Measurements from ENCODE around the gene PLEKHG4.

PLEKHG4 gene

DNA sequence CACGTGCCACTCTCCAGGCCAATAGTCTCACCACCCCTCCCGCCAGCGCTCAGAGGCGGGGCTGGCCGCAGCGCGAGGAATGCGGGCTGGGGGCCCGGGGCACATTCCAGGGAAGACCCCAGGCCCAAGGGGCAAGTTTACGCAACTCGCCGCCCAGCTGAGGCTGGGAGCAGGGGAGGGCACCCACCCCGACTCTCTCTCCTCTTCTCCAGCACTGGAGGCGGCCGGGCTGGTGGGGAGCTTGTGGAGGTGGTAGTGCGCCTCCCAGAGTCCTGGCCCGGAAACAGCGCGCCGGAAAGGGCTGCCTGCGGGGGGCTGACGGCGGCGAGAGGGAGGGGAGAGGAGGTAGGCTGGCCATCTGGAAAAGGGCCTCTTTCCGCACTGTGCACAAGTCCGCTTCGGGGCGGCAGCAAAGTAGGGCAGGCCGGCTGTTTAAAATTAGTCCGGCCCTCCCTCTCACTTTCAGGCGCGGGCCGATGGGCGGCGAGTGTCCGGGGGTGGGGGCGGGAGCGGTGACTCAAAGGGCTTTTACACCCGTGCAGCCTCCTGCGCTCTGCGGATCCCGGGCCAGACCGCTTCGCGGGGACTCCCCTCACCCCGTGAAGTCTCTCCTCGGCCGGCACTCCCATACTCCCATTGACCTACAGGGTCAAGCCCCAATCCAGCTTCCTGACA lies 33.1 kb upstream of the PLEKHG4 start:
- DNase-seq: peak; percentile 89

DNA sequence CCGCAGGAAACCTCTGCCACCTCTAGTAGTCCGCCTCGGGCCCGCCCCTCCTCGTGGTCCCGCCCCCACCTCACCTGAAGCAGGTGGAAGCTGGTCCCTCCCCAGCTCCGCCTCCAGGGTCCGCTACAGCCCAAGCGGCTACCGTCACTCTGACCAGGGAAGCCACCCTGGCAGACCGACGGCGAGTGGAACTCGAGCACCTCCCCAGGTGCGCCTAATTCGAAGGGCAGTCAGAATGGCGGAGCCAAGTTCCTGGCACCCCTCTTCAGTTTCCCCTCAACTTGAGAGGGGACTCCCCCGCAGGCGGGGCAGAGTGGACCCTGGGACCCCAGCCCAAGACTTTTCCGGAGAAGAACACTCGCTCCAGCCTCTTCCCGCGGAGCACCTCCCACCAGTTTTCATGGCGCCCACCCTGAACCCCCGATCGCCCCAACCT lies 32.6 kb upstream of the PLEKHG4 start:
- peak; percentile 48 for DNase-seq

DNA sequence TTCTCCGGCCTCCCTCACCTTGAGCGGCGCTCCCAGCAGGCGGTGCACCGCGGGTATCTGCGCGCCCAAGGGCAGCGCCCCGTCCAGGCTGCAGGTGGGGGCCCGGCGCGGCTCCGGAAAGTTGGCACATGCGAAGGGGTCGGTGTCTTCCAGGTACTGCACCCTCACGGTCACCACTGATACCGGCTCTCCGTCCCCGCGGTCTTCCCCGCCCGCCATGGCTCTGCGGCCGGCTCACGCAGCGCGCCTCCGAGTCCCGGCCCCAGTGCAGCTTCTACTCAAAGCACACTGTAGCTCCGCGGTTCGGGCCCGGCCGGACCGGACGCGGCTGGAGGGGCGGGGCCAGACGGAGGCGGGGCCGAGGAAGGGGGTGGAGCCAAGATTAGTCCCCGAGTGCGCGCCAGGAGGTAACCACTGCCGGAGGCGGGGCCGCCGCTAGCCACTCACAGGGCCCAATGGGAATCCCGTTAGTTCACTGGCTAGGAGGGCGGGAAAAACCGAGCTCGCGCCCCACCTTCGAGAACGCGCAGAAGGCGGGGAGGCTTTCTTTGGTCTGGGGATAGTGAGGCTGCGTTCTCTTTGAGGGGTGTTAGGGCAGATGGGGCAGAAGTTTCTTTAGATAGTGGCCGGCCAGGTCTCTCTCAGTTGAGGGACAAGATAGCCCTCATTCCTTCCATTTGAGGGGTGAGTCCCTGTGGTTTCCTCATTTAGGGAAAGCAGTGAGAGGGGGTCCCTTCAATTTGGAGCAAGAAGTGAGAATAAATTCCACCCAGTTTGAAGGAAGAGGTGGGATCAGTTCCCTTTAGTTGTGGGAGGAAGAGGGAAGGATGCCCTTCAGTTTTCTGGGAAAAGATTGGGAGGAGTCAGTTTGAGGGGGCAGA lies 31.9 kb upstream of the PLEKHG4 start, which contains the start of gene FHOD1:
TSS of gene FHOD1 (minus strand) at position 290 of the 881 bp plus-strand sequence. CDS start at position 219, 71 bp downstream.
- DNase-seq: peak; percentile 97

DNA sequence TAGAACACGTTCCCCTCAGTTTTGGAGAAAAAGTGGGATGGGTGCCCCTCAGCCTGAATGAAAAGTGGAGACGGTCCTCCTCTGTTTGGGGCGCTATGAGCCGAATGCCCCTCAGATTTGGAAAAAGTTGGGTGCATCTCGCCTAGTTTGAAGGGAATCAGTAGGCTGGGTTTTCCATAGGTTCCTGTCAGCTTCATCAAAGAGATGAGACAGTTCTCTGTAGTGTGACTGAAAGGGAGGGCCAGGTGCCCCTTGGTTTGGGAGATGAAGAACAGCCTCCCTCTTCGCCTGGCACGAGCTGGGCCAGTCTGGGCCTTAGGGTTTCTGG lies 31.3 kb upstream of the PLEKHG4 start:
- DNase-seq: peak; percentile 41

DNA sequence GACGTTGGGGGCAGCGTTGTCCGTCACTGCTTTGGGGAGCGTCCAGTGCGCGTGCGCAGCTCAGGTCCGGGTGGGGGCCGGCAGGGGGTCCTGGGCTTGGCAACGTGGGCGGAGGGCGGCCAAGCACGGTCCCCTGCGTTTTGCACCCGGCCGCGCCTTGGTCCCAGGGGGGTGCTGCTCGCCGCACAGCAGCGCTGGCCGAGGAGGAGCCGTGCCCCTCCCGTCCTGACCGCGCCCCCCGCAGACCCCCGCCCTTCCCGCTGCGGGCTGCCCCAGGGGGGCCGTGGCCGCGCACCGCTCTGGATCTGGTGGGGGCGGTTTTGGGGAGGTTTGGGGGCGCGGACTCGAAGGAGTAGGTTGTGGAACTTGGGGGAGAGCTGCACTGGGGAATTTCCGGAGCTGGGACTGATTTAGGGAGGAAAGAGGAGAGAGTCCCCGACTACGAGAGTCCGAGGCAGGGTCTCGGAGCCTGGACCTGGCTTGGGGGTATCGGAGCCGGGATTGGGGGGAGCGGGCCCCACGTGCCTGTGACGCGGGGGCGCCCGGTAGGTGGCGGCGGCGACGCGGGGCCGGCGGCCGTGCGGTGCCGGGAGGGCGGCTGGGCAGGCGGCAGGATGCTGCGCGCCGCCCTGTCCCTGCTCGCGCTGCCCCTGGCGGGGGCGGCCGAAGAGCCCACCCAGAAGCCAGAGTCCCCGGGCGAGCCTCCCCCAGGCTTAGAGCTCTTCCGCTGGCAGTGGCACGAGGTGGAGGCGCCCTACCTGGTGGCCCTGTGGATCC lies 30.7 kb upstream of the PLEKHG4 start, which contains the start of gene SLC9A5:
TSS of gene SLC9A5 (plus strand) at position 579 of the 777 bp plus-strand sequence. CDS start at position 615, 36 bp downstream.
- peak; percentile 52 for DNase-seq

DNA sequence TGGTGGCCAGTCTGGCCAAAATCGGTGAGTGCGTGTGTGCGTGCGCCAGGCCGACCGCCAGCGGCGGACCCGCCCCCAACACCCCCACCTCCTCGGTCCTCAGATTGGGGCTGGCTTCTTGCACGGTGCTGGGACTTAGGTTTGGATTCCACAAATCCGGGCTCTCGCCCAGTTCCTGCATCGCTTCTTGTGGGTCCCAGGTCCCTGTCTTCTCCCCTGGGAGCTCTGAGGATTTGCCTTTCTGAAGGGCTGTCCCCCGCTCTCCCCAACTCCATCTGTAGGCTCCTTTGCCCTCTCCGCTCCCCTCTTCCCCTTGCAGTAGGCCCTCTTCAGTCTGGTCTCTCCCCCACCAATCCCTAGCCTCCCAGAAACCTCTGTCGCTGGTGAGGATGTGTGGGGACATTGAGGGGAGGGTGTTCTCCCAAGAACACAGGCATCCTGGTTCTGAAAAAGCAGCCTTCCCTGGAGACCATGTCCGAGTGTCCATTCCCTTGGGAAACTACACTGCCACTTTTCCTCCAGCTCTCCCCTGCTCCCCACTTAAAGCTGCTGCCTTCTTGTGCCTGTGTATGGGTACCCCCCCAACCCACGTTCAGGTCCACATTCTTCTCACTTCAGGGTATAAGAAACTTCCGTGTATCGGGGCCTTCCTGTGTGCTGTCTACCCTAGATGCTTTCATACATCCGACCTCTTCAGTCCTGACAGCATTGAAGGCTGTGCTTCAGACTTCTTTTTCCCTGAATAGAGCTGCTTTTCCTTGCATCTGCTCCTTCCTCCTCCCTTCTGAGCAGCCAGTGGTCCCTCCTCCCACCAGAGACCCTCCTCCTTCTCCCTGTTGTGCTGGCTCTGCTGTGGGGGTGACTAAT lies 29.9 kb upstream of the PLEKHG4 start:
- no peak for DNase-seq

DNA sequence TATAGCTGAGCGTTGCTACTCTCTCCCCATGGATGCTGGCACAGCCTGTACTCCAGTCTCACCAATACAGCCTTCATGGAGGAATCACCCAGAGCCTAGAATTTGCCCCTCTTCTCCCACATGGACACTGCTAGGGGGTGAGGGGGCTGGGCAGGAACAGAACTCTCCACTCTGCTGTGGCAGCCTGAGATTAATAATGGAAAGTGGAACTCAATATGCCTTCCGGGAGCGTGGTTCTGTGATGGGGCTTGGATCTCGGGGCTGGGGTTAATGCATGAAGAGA lies 29.3 kb upstream of the PLEKHG4 start:
- DNase-seq: no peak

DNA sequence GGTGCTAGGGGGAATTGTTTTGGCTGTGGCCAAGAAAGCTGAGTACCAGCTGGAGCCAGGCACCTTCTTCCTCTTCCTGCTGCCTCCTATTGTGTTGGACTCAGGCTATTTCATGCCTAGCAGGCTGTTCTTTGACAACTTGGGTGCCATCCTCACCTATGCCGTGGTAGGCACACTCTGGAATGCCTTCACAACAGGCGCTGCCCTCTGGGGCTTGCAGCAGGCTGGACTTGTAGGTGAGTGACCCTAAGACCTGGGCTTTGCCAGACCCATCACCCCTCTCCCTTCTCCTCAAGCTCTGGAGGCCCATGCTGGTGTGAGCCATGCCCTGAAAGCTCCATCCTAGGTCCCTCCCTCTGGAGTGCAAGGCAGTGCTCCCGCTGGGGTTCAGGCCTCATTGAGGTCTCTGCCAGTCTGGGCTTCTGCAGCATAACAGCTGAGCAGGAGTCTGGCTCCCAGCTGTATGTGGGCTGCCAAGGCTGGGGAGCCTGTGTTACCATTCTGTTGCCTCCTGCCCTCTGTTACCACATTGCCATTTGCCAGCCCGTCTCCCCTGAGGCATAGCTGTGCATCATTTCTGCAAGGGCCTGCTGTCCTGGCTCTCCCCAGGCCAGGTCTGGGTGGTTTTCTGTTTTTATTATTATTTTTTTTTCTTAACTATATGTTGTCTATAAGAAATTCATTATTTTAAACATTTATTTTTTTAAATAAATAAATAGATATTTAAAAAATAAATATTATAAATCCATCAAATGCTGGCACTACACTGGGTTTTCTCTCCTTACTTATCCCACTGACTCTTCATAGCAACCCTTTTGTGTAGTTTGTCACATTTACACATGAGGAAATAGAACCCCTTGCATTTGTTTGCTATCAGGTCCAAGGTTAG lies 26.5 kb upstream of the PLEKHG4 start:
- no peak for DNase-seq

DNA sequence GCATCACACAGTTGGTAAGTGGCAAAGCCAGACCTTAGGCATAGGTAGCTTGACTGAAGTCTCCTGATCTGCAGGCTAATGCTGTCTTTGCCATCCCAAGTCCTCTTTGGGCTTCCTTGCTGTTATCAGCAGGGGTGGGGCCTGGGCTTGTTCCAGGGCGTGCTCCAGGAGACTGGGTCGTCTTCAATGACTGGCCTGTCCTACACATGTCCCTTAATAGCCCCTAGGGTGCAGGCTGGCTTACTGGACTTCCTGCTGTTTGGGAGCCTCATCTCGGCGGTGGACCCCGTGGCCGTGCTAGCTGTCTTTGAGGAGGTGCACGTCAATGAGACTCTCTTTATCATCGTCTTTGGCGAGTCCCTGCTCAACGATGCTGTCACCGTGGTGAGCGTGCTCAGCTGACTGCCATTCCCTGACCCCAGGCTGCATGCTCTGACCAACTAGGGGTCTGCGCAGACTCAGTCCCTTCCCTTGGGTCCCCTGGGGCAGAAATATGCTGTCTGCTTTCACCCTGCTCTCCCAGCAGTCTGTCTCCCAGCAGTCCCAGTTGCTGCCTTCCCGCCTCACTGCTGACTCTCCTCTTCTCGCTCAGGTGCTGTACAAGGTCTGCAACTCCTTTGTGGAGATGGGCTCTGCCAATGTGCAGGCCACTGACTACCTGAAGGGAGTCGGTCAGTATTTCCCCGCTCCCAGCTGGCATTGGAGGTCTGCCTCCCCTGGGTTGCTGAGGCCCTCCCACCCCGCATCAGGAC lies 24.4 kb upstream of the PLEKHG4 start:
- no peak for DNase-seq

DNA sequence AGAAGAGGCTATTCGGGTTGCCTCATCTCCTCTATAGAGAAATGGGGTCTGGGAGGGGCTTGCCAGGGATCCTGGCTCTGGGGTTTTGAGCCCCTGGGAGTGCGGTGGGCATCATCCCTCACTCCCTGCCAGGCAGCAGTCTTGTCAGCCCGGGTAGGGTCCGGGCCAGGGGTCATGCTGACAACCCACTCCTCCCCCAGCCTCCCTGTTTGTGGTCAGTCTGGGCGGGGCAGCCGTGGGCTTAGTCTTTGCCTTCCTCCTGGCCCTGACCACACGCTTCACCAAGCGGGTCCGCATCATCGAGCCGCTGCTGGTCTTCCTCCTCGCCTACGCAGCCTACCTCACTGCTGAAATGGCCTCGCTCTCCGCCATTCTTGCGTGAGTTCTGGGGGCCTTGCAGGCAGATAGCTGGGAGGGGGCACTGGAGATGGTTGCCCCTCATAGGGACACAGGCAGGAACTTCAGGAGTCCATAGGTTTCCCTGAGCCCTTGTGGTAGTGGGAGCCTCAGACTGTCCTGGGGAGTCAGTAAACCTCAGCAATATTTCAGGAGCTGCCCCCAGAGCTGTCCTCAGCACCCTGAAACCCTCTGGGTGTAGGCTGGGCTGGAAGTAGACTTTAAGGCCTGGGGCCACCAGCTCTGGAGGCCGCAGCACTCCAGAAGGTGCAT lies 23.6 kb upstream of the PLEKHG4 start:
- no peak for DNase-seq

DNA sequence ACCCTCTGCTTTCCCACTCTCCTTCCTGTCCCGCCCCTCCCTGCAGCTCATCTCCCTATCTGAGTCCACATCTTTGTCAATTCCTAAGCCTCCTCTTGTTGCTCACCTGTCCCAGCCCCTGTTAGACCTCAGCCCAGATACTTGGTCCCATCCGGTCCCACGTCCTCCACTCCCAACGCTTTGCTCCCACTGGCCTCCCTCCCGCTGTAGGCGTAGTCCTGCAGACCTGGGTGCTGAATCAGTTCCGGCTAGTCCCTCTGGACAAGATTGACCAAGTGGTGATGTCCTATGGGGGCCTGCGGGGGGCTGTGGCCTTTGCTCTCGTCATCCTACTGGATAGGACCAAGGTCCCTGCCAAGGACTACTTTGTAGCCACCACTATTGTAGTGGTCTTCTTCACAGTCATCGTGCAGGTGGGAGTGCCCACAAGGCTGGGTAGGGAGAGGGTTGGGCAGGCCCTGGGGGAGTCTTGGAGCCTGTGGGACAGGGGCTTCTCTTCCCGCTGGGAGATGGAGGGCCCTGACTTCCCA lies 22.6 kb upstream of the PLEKHG4 start:
- no peak for DNase-seq

DNA sequence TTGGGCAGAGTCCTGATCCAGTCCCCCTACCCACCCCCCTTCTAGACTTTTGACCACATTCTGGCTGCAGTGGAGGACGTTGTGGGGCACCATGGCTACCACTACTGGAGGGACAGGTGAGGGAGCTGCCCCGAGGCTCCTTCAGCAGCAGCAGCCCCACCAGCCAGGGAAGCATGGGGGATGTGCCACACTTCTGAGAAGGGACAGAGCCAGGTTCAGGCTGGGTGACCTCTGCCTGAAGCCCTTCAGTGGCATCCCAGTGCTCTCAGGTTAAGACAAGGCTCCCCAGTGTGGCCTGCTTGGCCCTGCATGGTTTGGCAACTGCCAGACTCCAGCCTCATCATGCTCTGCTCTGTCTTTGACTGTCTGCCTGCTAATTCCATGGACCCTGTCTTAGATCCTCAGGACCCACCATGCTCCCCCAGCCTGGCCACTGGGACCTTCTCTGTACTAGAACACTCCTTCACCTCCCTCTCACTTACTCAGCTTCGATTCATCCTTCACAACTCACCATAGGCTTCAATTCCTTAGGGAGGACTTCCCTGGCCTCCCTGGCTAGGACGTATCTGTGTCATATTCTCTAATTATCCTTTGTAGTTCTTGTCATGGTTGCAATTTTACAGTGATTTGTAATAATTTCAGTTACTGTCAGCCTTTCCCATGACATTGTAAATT lies 21.7 kb upstream of the PLEKHG4 start:
- DNase-seq: no peak

DNA sequence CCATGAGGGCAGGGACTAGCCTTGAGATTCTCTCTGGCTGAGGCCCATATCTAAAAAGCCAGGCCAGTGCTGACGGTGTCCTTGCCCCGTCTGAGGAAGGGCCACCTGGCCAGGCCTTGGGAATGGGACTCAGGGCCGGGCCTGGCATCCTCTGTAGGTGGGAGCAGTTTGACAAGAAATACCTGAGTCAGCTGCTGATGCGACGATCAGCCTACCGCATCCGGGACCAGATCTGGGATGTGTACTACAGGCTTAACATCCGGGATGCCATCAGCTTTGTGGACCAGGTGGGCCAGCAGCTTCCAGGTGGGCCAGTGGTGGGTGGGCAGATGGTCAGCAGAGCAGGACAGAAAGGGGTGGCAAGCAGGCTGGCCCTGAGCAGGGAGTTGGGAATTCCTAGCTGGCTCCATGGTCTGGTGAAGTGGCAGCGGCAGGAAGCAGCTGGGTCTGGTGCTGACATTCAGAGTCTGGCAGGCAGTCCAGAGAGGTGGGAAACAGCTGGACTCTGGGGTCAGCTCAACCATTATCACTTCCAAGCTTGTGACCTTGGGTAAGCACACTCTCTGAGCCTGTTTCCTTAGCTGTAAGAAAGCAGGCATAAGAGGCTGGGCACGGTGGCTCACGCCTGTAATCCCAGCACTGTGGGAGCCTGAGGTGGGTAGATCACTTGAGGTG lies 21.0 kb upstream of the PLEKHG4 start:
- no peak for DNase-seq

DNA sequence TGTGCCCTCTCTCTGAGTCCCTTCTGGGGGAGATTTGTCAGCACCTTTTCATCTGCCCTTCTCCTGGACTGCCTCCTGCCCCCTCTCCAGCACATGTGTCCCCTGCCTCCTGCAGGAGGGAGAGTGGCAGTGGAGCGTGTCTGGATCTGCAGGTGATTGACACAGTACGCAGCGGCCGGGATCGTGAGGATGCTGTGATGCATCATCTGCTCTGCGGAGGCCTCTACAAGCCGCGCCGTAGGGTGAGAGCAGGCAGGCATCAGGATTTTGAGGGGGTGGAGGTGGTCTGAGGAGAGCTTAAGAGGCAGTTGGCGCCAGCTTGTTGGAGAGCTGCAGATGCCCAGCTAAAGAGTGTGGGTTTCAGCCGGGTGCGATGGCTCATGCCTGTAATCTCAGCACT lies 19.6 kb upstream of the PLEKHG4 start:
- DNase-seq: peak; percentile 21

DNA sequence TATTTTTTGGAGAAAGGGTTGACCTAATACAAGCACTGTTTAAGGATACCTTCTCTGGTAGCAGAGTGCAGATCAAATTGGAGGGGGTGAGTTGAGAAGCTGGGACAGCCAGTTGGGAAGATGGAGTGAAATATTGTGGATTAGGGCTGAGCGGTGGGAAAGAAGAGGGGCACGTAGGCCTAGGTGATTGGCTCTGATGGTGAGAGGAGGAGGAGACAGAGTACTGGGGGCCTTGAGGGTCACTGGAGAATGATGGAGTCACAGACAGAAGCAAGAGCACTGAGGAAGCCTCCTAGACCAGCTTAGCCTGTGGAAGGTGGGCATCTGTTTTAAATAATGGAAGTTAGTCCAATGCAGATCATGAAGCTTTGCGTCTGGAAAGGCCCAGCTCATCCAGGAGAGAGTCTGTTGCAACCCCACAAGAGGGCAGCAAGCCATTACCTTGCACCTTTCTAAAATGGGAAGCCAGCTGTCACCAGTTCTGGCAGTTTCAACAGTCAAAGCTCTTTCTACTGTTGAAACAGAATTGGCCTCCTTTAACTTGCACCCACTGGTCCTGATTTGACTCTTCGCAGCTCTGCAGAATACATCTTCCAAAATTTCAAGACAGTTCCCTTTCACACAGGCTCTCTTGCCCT lies 18.8 kb upstream of the PLEKHG4 start:
- peak; percentile 70 for DNase-seq

DNA sequence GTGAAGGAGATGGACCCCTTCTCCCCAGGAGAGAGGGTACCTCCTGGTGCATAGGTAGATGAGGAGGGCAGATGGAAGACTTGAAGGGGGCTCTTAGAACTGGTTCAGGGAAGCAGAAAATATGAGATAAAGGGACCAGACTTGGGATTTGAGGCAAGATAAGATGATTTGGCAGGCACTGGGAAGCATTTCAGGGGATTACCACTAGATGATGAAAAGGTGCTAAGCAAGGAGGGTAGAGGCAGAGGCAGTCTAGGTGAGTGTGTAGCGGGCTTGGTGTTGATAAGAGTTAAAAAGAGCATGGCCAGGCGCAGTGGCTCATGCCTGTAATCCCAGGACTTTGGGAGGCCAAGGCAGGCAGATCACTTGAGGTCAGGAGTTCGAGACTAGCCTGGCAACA lies 16.1 kb upstream of the PLEKHG4 start:
- DNase-seq: no peak

DNA sequence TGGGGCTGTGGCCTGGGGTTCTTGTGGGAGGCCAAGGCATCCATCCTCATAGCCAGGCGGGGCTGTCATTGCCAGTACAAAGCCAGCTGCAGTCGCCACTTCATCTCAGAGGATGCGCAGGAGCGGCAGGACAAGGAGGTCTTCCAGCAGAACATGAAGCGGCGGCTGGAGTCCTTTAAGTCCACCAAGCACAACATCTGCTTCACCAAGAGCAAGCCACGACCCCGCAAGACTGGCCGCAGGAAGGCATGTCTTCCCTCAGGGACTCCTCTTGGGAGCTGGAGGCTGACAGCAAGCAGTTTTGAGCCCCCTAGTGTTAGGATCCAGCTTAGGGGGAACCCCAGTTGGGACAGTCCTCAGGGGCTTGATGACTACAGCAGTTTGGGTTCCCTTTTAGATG lies 15.1 kb upstream of the PLEKHG4 start:
- no peak for DNase-seq

DNA sequence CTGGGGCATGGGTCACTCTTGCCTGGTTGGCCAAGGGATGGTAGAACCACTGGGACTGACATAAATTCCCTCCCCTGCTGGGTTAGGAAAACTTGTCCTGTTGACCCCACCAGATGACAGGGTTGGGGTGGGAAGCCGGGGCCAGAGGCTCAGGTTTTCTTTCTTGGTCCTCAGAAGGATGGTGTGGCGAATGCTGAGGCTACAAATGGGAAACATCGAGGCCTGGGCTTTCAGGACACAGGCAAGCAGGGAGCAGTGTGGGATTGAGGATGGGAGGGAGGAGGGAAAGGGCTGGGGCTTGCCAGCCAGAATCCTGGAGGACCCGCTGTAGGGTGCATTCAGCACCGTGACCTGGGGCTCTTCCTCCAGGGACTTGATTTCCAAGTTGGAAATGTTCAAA lies 14.5 kb upstream of the PLEKHG4 start:
- DNase-seq: no peak
